ENCODE results near the gene RBM17.
"Not testable (repeated sequence)": the region's sequence is repeated elsewhere in the genome, so short reads cannot be mapped to it uniquely, and the experiment has no call there.

RBM17 gene

DNA sequence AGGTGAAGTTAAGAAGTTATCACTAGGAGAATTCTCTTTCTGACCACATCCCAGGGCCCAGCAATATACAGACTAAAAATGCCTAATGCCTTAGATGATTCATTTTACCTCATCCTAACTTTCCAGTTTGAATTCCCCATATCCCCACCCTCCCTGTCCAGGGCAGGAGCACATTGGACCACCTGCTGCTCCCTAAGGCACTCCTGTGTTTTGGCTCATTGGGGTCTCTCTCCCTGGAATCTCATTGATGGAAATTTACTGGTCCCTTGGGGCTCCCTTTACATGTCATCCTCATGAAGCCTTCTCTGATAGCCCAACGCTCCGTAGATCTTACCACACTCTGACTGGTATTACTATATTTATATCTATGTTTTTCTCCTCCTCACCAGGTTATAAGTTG, 29.3 kb upstream of the RBM17 start:
- TF ChIP-seq ZFX (IDR thresholded peaks at IDR 0.05) = no peak
- no peak overlapping the region for H3K27ac ChIP-seq

DNA sequence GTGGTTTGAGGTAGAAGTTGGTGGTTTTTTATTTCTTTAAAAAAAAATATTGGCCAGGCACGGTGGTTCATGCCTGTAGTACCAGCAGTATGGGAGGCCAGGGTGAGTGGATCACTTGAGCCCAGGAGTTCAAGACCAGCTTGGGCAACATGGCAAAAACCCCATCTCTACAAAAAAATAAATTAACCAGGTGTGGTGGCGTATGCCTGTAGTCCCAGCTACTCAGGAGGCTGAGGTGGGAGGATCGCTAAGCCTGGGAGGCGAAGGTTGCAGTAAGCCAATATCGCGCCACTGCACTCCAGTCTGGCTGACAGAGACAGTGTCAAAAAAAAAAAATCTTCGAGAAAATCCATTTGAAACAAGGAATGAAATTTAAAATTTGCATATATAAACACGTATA, 27.8 kb upstream of the RBM17 start:
- TF ChIP-seq ZFX (IDR thresholded peaks at IDR 0.05) = no peak
- TF ChIP-seq, protein P1, sequence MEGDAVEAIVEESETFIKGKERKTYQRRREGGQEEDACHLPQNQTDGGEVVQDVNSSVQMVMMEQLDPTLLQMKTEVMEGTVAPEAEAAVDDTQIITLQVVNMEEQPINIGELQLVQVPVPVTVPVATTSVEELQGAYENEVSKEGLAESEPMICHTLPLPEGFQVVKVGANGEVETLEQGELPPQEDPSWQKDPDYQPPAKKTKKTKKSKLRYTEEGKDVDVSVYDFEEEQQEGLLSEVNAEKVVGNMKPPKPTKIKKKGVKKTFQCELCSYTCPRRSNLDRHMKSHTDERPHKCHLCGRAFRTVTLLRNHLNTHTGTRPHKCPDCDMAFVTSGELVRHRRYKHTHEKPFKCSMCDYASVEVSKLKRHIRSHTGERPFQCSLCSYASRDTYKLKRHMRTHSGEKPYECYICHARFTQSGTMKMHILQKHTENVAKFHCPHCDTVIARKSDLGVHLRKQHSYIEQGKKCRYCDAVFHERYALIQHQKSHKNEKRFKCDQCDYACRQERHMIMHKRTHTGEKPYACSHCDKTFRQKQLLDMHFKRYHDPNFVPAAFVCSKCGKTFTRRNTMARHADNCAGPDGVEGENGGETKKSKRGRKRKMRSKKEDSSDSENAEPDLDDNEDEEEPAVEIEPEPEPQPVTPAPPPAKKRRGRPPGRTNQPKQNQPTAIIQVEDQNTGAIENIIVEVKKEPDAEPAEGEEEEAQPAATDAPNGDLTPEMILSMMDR (conservative IDR thresholded peaks at IDR 0.05) = no peak
- no peak overlapping the region for H3K27ac ChIP-seq

DNA sequence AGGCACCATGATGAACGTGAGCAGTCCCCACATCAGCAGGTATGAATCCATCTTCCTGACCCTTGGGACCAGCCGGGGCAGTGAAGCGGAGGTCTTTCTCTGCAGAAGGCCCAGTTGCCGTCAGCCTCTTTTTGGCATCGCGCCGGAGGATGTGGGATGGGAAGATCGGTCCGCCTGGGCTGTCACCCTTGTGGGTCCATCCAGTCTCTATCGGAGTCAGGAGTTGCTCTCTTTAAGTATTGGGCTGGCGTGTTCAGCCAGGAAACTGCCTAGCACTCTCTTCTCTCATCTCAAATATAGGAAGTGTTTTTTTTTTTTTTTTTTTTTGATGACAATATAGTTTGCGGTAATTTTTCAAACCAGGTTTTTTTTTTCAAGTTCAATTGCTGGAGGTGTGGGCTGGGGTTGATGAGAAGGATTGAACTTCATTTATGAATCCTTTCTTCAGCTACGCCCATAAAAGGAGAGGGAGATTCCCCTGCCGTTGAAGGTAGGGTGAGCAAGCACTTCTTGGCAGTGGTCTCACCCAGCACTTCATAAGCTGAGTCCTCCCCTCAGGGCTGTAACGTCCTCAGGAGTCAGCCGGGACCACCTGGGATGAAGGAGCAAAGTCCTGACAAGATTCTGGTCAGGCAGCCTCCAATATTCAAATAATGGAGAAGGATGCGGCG, 26.6 kb upstream of the RBM17 start, which contains the start of gene IL2RA:
TSS of gene IL2RA (minus strand) at position 267 of the 671 bp plus-strand sequence. CDS start at position 51, 216 bp downstream.
- no peak within 1 kb of the TSS for H3K27ac ChIP-seq
- TF ChIP-seq, protein P1 (conservative IDR thresholded peaks at IDR 0.05) = no peak
- no peak for TF ChIP-seq ZFX (IDR thresholded peaks at IDR 0.05)

DNA sequence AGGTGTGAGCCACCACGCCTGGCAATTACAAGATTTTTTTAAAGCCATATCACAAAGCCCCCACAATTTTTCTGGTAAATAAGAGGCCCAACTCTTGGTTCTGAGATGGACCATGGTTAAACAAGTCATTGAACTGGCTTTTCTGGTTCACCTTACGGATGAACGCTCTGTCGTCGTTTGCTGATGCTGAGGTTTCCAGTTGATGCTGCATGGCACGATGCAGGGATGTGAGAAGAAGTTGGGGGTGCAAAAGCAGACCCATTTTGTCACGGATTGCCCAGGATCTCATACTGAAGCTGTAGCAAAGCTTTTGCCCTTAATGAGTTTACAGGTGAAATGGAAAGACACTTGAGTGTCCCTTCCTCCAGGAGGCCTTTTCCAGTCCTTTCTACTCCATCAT, 24.7 kb upstream of the RBM17 start:
- no peak for TF ChIP-seq ZFX (IDR thresholded peaks at IDR 0.05)
- TF ChIP-seq, protein P1 (conservative IDR thresholded peaks at IDR 0.05) = no peak
- no peak overlapping the region for H3K27ac ChIP-seq

DNA sequence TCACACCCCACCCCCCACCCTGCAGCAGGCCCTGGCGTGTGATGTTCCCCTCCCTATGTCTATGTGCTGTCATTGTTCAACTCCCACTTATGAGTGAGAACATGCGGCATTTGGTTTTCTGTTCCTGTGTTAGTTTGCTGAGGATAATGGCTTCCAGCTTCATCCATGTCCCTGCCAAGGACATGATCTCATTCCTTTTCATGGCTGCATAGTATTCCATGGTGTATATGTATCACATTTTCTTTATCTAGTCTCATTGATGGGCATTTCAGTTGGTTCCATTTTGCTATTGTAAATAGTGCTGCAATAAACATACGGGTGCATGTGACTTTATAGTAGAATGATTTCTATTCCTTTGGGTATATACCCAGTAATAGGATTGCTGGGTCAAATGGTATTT, 24.1 kb upstream of the RBM17 start:
- not testable (repeated sequence) for H3K27ac ChIP-seq

DNA sequence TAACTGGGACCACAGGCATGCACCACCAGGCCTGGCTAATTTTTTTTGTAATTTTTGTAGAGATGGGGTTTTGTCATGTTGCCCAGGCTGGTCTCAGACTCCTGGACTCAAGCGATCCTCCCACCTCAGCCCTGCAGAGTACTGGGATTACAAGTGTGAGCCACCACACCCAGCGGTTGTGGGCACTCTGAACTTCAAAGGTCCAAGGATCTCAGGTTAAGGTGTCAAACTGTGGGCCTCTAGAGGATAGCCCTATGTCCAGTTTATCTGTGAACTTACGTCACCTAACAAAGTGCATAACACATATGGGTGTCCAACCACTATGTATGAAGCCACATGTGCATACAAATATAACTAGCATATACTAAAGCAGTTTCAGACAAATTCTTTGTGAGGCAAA, 23.4 kb upstream of the RBM17 start:
- H3K27ac ChIP-seq = no peak overlapping the region
- TF ChIP-seq, protein P1 (conservative IDR thresholded peaks at IDR 0.05) = no peak
- TF ChIP-seq ZFX (IDR thresholded peaks at IDR 0.05) = no peak

DNA sequence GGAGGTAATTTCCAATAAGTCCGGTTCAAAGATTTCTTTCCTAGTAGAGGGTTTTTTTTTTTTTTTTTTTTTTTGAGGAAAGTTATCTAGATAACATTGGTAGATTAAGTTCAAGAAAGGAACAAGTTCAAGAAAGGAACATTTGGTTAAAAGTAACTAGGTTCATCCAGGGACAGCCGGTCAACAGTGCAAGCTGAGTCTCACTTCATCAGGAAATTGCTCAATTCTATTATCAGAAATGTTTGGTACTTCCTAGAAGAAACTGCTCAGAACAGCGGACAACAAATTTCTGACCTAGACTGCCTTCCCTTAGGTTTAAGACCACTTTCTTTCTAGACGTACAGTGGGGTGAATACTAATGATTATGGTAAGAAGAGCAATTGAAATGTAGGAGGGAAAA, 23.0 kb upstream of the RBM17 start:
- TF ChIP-seq, protein P1 (conservative IDR thresholded peaks at IDR 0.05) = no peak
- TF ChIP-seq ZFX (IDR thresholded peaks at IDR 0.05) = no peak
- H3K27ac ChIP-seq = no peak overlapping the region

DNA sequence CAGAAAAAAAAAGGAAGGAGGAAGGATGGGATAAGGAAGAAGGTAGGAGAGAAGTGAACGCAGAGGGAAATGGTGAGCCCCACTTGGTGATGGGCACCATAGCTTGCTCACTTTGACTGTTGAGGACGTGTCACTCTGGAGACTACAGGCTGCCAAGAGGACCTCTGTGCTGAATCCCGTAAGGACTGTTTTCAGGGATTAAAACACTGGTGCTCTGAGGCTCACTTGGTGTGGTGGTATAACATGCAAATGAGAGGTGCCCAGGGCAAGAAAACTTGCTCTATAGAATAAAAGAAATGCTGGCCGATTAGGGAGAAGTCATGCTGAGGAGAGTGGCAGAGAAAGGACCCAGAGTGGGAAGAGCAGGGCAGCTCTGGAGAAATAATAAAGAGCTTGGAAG, 21.4 kb upstream of the RBM17 start:
- H3K27ac ChIP-seq = no peak overlapping the region
- TF ChIP-seq ZFX (IDR thresholded peaks at IDR 0.05) = no peak
- TF ChIP-seq, protein P1 (conservative IDR thresholded peaks at IDR 0.05) = no peak

Data from C4-2B (cell line).